NCI-H2227 (cell line): Measurements from ENCODE around the gene FAM200B.

Experiments
- DNase-seq: peaks from one replicate; lab custom pipeline; 2025; ENCODE audit not compliant: unreplicated experiment; lab: John Stamatoyannopoulos, UW

The FAM200B gene

DNA sequence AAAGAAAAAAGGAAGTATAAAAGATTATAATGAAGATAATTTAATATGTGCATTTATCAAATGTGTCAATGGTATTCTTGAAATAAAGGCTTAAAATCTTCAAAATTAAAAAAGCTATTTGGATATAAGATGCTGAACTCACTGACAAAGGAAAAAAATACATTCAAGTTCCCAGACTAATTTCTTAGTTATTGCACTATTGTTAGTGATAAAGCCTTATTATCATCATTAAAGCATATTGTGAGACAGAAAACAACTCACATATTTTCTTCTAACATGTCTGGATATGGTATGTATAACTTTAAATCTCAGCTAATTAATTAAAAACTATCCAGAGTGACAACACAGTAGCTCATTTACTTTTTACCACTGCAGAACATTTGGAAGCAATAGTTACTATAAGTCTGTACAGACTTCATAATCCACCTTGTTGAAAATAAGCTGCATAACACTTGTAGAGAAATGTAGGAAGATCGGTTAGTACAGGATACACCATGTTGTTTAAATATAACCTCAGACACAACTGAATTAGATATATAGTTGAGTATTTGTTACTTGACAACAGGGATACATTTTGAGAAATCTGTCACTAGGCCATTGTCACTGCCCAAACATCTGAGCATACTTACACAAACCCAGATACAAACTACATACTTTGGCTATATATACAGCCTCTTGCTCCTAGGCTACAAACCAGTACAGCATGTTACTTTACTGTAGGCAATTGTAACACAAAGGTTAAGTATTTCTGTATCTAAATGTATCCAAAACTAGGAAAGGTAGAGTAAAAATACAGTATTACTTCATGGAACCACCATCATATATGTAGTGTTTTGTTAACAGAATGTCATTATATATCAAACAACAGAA is 12.8 kb upstream of the FAM200B start:
- no peak for DNase-seq

DNA sequence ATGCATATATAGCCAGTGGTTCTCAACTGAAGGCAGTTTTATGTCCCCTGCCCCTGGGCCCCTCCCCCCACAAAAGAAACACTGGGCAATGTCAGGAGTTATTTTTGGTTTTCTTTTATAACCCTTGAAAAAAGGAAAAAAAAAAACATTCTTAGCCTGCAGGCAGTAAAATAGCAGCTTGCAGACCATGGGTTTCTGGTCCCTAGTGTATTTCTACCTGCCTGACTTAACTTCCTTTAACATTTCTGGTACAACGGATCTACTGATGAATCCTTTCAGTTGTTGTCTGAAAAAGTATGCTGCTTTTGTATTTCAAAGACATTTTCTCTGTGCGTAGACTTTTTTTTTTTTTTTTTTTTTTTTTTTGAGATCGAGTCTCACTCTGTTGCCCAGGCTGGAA is 11.1 kb upstream of the FAM200B start:
- DNase-seq, result no peak

DNA sequence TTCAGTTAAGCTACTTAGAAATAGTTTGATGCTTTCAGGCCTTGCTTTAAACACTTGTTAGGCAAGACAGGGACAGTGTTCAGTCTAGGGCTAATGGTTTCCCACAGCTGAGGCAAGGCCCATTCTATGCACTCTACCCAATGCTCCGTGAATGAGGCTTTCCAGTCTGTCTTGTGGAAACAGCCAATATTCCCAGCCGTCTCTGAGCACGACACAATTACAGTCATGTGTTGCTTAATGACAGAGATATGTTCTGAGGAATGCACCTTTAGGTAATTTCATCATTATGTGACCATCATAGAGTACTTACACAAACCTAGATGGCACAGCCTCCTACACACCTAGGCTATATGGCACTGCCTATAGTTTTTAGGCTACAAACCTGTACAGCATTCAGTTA is 9.5 kb upstream of the FAM200B start:
- DNase-seq, result no peak

DNA sequence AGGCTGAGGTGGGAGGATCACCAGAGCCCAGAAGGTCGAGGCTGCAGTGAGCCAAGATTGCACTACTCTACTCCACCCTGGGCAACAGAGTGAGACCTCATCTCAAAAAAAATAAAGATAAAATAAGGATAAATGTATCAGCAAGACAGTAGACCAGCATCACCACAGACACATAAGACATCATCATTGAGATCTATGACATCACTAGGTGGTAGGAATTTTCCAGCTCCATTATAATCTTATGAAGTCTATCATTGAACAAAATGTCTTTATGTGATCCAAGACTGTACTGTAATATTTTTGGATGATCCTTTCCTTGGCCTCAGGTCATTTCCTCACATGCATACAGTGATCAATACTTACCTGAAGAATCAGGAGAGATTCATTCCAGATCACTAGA is 8.3 kb upstream of the FAM200B start:
- no peak for DNase-seq

GRCh38 chr4:15674046-15674445 is 7.6 kb upstream of the FAM200B start:
- no peak for DNase-seq

DNA sequence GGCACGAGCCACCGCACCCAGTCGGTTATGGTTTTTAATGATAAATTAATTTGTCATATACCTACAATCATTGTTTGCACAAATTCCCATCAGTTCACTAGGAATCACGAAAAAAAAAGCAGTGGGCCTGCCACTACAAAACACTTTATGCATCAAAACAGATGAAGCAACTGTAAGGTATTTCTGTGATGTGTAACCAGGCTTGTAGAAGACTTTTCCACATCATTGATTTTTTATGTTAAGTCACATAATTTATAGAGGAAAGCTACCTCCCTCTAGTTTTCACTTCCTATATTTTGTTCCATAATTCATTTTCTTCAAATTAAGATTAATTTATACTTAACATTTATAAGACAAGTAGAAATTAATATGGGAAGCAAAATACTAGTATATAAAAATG is 6.7 kb upstream of the FAM200B start:
- no peak for DNase-seq

GRCh38 chr4:15675356-15675755 is 6.3 kb upstream of the FAM200B start:
- DNase-seq, result no peak

GRCh38 chr4:15676039-15676438 is 5.6 kb upstream of the FAM200B start:
- DNase-seq, result no peak

- no peak for DNase-seq
These were observed 4.7 kb upstream of the FAM200B start for GRCh38 chr4:15676899-15677298.

DNA sequence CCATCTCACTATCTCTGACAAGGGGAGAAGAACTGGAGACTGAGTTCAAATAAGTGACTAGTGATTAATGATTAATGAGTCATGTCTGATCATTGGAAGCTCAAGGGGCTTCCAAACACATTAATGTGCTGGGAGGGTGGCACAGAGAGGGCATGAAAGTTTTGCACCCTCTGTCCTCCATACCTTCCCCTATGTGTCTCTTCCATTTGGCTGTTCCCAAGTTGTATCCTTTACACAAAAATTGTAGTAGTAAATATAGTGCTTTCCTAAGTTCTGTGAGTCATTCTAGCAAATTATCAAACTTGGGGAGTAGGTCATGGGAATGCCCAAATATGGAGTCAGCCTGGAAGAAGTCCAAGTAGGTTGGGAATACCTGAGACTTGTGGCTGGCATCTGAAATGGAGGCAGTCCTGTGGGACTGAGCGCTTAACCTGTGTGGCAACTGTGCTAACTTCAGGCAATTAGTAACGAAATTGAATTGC is 4.1 kb upstream of the FAM200B start:
- DNase-seq, result no peak

- DNase-seq, result no peak
These were observed 608 bp upstream of the FAM200B start for GRCh38 chr4:15681067-15681371.

DNA sequence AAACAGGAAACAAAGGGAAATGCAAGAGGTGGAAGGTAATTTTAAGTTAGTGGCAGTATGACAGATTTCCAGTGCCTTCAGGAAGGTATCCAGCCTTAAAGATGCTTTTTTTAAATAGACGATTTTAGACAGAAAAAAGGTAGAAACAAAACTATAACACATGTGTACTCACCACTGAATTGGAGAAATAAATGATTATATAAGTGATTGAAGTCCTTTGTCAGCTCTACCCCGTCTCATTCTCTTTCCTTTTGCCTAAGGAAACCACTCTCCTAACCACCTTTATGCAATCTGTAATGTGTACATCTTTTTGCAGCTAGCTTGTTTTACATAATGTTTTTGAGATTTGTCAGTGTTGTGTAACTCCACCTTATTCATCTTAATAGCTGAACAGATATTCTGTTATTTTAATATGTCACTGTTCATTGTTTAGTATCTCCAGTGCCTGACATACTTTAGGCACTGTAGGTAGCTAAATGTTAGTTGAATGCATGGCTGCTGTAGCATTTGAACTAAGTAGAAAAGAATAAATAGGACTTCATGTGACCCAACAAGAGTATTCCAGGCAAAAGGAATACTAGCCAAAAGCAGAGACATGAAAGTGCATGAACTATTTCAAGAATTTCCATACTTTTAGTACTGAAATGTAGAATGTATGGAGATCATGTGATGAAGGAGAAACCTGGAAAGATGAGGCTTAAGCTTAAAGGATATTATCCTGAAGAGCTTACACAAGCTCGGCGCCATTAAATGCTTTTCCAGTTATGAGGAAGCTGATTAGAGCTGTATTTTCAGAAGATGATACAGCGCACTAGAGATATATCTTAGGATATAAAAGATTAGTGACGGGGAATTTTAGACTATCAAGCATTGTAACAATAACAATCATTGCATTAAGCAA is 865 bp downstream of the FAM200B start:
- no peak for DNase-seq

DNA sequence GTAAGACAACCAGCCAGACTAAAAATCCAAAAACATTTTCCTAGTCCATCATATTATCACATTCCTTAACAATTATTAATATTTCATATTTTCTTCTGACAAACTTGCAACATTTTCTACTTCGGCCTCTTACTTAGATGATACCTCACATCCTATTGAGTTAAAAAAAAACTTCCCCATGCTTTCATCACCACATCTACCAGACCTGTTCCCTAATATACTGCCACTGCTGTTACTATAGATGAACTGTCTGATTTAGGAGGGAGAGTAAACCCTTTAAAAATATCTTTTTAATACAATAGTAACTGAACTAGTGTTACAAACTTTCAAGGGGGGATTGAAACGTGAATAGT is 1.5 kb downstream of the FAM200B start:
- no peak for DNase-seq

GRCh38 chr4:15684498-15684897 is 2.9 kb downstream of the FAM200B start:
- DNase-seq, result no peak

DNA sequence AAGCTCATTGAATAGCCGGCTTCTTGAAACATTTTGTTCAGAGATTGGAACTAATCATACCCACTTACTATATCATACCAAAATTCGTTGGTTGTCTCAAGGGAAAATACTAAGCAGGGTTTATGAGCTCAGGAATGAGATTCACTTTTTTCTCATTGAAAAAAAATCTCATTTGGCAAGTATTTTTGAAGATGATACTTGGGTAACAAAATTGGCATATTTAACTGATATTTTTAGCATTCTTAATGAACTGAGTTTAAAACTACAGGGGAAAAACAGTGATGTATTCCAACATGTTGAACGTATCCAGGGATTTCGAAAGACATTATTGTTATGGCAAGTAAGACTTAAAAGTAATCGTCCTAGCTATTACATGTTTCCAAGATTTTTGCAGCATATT is 6.4 kb downstream of the FAM200B start:
- no peak for DNase-seq

DNA sequence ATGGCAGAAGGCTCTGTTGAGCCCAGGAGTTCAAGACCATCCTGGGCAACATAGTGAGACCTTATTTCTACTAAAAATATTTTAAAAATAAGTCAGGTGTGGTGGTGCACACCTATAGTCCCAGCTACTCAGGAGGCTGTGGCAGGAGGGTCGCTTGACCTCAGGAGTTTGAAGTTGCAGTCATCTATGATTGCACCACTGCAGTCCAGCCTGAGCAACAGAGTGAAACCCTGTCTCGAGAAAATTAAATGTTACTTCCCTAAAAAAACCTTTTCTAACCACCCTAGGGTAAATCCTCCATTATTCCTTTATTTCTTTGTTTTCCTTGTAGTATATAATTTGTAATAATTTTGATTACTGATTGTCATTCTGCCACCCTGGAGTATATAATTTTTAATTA is 7.9 kb downstream of the FAM200B start:
- DNase-seq, result no peak

DNA sequence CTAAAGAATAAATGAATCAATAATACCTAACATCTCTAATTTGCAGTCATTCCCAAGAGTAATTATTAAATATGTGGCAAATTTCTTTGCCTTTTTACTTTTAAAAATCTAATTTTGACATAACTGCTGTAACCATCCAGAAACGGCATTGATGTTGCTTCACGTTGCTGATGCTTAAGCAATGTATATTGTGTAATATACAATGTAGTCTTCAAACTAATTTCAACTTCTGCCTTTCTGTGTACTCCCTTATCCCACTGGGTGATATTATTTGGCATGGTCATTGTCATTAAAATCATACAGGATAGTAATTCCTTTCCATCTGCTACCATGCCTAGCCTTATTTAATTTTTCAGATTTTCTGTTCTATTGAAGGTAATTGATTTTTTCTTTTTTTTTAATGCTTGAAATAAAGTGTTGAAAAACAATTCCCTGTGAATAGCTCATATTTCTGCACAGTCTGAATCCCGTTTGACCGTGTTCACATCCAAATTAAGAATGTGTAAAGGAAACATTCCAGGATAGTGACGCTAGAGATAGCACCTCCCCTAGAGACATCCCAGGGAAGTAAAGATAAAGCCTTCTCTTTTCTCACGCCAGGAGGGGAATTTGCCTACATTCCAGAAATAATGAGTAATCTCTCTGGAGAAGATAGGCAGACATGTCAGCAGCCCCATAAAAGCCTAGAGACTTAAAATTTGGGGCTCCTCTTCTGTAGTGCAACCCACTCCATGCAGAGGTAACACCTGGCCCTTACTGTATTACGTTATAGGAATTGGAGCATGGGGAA is 8.6 kb downstream of the FAM200B start:
- DNase-seq, result no peak

GRCh38 chr4:15691346-15692135 is 9.9 kb downstream of the FAM200B start:
- no peak for DNase-seq

DNA sequence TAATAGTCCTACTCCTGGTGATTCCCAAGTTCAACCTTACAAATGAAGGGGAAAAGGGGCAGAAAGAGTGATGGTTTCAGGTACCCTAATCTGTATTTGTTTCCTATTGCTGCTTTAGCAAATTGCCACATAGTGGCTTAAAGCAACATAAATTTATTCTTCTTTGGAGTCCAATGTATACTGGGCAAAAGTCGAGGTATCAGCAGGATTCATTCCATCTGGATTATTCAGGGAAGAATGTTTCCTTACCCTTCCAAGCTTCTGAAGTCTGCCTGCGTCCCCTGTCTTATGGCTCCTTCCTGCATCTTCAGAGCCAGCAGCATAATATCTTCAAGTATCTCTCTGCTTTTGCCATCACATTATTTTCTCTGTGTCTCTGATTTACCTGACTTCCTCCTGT is 11.0 kb downstream of the FAM200B start:
- no peak for DNase-seq

DNA sequence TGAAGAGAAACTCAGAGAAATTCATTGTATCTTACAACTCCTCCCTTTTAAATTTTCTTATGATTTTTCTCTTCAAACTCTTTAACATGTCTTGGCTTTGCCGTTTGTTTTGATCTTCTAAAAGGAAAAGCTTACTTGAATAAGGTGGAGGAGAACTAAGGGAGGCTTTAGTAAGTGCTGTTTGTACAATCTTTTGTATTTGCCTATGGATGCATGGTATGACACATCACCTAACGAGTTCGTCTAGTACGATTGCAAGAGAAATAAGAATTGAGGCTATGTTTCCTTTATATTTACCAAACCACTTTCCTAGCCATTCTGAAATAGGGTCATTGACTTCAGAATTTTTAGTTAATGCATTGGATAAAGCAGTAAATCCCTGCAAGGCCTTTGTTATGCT is 12.8 kb downstream of the FAM200B start:
- no peak for DNase-seq

GRCh38 chr4:15695240-15695699 is 13.6 kb downstream of the FAM200B start:
- no peak for DNase-seq
